Measurements from ENCODE around the gene LGR5.

LGR5 gene

GRCh38 chr12:71578694-71579258 is 139.2 kb downstream of the LGR5 start:
- Mint-ChIP-seq H3K4me1 (no peaks in the 10 kb centered on the region), H3K4me3 (no peak overlapping the region), H3K27ac (no peak overlapping the region), H3K9me3 (no peaks in the 10 kb centered on the region), H3K27me3 (peaks cover 6% of the 10 kb centered on the region)
- no peak for DNase-seq
- ATAC-seq: no peak

DNA sequence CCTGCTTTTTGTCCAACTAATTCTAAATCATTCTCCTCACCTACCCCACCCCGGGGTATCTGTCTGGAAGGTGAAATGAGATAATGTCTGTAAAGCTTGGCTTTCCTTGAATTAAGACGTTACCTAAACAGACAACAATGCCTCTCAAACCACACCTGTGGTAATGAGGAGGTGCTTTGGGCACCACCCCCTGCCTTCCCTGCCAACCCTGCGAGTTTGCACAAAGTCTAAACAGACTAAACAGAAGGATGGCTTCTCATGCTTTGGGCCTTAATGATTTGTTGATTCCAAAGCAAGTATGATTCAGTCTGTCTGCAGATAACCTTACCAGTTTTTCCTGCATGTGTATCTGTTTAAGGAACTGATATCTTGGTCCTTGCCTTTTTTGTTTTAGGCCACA is 141.6 kb downstream of the LGR5 start:
- ATAC-seq: no peak

DNA sequence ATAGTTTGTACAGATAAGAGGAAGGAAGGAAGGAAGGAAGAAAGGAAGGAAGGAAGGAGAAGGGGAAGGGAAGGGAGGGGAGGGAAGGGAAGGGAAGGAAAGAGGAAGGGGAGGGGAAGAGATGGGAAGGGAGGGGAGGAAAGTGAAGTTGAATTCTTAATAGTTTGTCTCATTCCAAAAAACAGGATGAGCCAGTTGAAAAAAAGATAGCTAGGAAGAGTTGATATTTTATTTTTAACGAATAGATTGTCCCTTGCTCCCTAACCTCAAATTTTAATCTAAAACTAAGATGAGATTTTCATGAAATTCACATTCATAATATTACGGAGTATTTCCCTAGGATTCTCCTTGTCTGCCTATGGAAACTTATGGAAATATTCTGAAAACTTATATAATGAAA is 143.3 kb downstream of the LGR5 start:
- Mint-ChIP-seq H3K4me1 (no peaks in the 10 kb centered on the region), H3K27ac (no peak overlapping the region), H3K4me3 (no peak overlapping the region), H3K27me3 (peaks cover 9% of the 10 kb centered on the region), H3K9me3 (peaks cover 0 to 5% of the 10 kb centered on the region in 2 donors)
- DNase-seq (no peak), ATAC-seq (no peak)

More for the DNA sequence above, 141.6 kb downstream of the LGR5 start:
- H3K4me1 Mint-ChIP-seq: no peaks in the 10 kb centered on the region
- peaks cover 9% of the 10 kb centered on the region for H3K27me3 Mint-ChIP-seq
- DNase-seq: no peak
- peaks cover 0 to 5% of the 10 kb centered on the region in 2 donors for H3K9me3 Mint-ChIP-seq
- no peak overlapping the region for H3K4me3 Mint-ChIP-seq
- H3K27ac Mint-ChIP-seq: no peak overlapping the region

- Mint-ChIP-seq H3K4me3 (no peak overlapping the region), H3K4me1 (no peaks in the 10 kb centered on the region), H3K27ac (no peak overlapping the region), H3K27me3 (peaks cover 9% of the 10 kb centered on the region), H3K9me3 (peaks cover 0 to 5% of the 10 kb centered on the region in 2 donors)
- DNase-seq: no peak
- no peak for ATAC-seq
Observed at GRCh38 chr12:71584356-71584755, 144.8 kb downstream of the LGR5 start.

DNA sequence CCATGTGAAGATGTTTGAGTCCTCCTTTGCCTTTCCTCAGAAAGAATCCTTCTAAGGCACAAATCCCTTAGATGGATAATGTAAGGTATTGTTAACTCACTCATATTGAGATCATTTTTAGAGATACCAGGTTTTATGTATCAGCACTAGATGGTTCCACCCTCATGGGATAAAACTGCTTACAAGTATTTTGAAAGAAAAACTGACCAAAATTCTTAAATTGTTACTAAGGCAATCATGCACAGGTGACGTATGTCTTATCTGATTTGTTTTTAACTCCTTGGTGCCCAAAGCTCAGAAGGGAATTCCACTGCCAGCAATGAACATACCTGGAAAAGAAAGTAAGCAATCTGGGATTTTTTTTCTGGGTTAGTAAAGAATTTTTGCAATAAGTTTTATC is 145.6 kb downstream of the LGR5 start:
- Mint-ChIP-seq H3K27ac (no peak overlapping the region), H3K27me3 (peaks cover 16% of the 10 kb centered on the region), H3K4me1 (no peaks in the 10 kb centered on the region), H3K9me3 (peaks cover 0 to 5% of the 10 kb centered on the region in 2 donors), H3K4me3 (no peak overlapping the region)
- ATAC-seq (no peak), DNase-seq (no peak)

DNA sequence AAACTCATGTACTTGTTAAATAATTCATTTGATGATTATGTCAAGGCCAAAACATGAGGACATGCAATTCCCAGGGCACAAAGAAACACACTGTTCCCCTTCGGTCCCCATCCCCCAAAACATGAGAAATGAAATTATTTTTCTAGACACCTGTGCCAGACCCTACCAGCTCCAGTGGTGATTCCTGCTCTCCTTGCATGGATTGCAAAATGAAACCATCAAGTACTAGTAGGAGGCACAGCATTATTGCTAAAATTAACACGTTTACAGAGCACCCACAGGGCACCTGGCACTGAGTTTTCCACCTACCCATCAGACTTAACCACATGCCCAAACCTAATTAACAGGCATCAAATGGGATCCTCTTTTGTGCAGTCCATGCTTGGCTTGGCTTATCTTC is 147.4 kb downstream of the LGR5 start:
- Mint-ChIP-seq H3K9me3 (peaks cover 0 to 5% of the 10 kb centered on the region in 2 donors), H3K27ac (no peak overlapping the region), H3K4me1 (no peaks in the 10 kb centered on the region), H3K27me3 (peaks cover 32% of the 10 kb centered on the region), H3K4me3 (no peak overlapping the region)
- no peak for ATAC-seq
- DNase-seq: no peak

- H3K9me3 Mint-ChIP-seq: no peaks in the 10 kb centered on the region
- peaks cover 48% of the 10 kb centered on the region for H3K27me3 Mint-ChIP-seq
- no peaks in the 10 kb centered on the region for H3K4me1 Mint-ChIP-seq
- no peak overlapping the region for H3K27ac Mint-ChIP-seq
- no peak overlapping the region for H3K4me3 Mint-ChIP-seq
- no peak for ATAC-seq
- no peak for DNase-seq
Observed at GRCh38 chr12:71589478-71589881, 149.9 kb downstream of the LGR5 start.

DNA sequence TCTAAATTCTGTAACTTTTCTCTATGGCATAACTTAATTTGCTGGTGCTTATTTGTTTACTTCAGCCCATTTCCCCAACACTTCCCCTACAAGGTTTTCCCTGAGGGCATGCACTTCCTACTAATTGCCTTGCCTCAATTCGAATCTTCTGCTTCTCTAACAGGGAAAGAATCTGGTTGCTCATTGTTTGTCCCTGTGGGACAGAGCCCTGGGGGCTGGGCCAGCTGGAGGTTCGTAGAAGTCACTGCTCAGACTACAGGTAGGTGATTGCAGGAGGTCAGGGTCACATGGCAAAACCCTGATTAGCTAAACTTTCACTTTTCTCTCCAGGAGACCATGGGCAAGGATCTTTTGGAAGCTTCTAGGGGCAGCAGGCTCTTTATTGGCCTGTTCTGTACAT is 152.0 kb downstream of the LGR5 start:
- ATAC-seq (no peak), DNase-seq (no peak)
- no peak overlapping the region for H3K27ac Mint-ChIP-seq
- no peaks in the 10 kb centered on the region for H3K4me1 Mint-ChIP-seq
- H3K4me3 Mint-ChIP-seq: no peak overlapping the region
- peaks cover 55% of the 10 kb centered on the region for H3K27me3 Mint-ChIP-seq
- H3K9me3 Mint-ChIP-seq: no peaks in the 10 kb centered on the region

GRCh38 chr12:71592841-71593240 is 153.2 kb downstream of the LGR5 start:
- no peak overlapping the region for H3K4me3 Mint-ChIP-seq
- H3K9me3 Mint-ChIP-seq: no peaks in the 10 kb centered on the region
- peaks cover 55% of the 10 kb centered on the region for H3K27me3 Mint-ChIP-seq
- H3K27ac Mint-ChIP-seq: no peak overlapping the region
- no peak for DNase-seq
- no peaks in the 10 kb centered on the region for H3K4me1 Mint-ChIP-seq
- ATAC-seq: no peak

DNA sequence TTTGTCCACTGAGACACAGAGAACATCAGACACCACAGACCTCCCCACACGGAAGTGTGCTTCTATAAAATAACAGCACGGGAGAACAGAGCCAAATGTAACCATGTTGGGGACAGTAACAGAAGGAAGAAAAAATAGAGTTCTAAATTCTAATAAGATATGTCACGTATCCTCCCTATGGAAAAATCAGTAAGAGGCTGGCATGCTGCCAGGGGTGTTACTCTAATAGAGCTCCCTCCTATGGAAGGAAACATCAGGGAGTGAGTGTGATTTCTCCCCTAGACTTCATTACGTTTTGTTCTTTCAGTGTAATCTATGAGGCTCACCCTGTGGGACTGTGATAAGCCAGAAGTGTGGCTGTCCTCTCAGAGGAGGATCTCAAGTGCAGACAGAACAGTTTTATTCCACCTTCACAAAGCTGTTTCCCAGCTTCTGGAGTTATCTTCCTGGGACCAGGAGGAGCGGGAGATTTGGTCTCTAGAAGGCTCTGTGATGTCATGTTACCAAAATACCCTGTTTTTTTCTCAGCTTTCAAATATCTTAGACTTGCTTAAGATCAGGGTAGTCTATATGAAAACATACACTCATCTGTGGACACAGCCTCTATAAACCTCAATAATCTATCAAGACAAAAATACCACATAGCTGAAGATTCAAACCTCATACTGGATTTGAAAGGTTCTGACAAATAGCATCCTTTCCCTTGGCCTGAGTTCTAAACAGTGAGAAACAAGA is 154.8 kb downstream of the LGR5 start:
- DNase-seq (no peak), ATAC-seq (no peak)
- Mint-ChIP-seq H3K27me3 (peaks cover 59% of the 10 kb centered on the region), H3K4me3 (no peak overlapping the region), H3K4me1 (no peaks in the 10 kb centered on the region), H3K9me3 (peaks cover under 1 to 5% of the 10 kb centered on the region in 2 donors), H3K27ac (no peak overlapping the region)

DNA sequence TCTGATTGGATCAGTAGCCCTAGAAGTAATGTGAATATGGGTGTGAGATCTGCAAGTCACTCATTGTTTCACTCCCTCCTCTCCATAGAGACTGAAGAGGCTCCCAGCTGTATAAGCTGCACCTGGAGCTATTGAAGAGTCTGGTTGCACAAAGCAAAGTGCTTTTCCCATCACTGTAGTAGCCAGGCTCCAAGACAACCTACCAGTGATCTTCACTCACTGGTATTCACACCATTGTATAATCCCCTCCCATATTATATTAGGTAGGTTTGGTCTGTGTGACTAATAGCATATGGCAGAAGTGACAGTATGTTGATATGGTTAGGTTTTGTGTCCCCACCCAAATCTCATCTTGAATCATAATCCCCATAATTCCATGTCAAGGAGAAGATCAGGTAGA is 159.6 kb downstream of the LGR5 start:
- Mint-ChIP-seq H3K27me3 (peaks cover 23% of the 10 kb centered on the region), H3K27ac (no peak overlapping the region), H3K9me3 (peaks cover 5 to 16% of the 10 kb centered on the region in 2 donors), H3K4me1 (no peaks in the 10 kb centered on the region), H3K4me3 (no peak overlapping the region)
- no peak for DNase-seq
- ATAC-seq: no peak

GRCh38 chr12:71601546-71601945 is 161.9 kb downstream of the LGR5 start:
- Mint-ChIP-seq H3K4me3 (no peak overlapping the region), H3K27me3 (peaks cover 12% of the 10 kb centered on the region), H3K4me1 (no peaks in the 10 kb centered on the region), H3K27ac (no peak overlapping the region), H3K9me3 (peaks cover 5 to 16% of the 10 kb centered on the region in 2 donors)
- DNase-seq (no peak), ATAC-seq (no peak)

GRCh38 chr12:71602761-71603577 is 163.4 kb downstream of the LGR5 start:
- peak overlapping the region in 1 of 2 donors; percentile 52 for H3K27ac Mint-ChIP-seq
- peaks cover 12% of the 10 kb centered on the region for H3K27me3 Mint-ChIP-seq
- H3K9me3 Mint-ChIP-seq: peaks cover 5 to 16% of the 10 kb centered on the region in 2 donors
- DNase-seq (no peak), ATAC-seq (peak; percentile 45)
- no peak overlapping the region for H3K4me3 Mint-ChIP-seq
- no peaks in the 10 kb centered on the region for H3K4me1 Mint-ChIP-seq

DNA sequence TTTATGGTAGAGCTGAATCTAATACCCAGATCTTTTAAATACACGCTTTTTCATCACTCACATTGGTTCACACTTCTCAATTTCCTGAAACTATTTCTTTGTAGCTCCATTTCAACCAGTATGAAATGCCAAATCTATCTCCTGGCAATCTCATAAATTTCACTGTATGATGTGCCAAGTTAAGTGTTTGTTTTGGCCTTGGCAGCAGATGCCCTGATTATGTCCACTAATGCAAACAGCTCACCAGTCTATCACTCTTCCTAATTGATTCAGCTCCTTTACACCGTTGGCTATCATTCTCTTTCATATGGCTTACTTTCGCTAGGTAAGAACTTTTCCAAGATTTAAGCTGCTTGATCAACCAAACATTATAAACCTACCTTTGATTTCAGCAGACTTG is 165.4 kb downstream of the LGR5 start:
- DNase-seq: no peak
- ATAC-seq: no peak
- Mint-ChIP-seq H3K4me1 (peaks cover 5% of the 10 kb centered on the region), H3K27me3 (peaks cover 2% of the 10 kb centered on the region), H3K27ac (no peak overlapping the region), H3K4me3 (no peak overlapping the region), H3K9me3 (peaks cover 0 to 5% of the 10 kb centered on the region in 2 donors)

DNA sequence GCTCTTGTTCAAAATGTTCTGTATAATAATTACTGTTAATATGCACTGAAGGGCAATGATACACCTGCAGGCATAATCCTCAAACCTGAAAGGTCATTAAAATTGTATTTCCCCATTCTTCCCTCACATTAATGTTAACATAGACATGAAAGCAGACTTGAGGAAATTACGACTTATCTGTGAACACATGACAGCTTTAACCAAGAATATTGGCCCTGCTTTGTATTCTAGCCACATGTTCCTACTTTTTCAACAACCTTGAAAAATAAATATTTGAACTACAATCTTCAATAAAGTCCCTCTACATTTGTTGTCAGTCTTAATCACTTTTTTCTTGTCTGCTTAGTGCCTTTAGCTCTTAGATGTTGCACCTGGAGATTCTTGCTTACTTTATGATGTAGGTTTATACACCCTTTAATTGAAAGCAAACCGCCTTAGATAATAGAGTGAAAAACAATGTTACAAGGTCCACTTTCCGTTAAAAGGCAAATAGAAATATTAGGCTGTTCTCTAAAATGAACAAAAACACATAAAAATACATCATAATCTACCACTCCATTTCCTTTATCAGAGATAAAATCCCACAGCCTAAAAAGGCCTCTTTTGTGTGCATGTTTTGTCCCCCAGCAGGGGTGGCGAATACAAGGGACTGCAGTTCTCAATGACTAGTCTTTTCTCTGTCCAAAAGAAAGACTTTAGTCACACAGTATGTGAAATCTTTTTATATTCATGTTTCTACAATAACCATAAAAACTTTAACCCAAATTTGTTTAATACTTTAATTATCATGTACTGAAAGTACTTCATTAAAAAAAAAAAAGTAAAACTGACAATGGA is 168.1 kb downstream of the LGR5 start:
- DNase-seq (no peak), ATAC-seq (no peak)
- no peaks in the 10 kb centered on the region for H3K9me3 Mint-ChIP-seq
- H3K27ac Mint-ChIP-seq: no peak overlapping the region
- peaks cover 11% of the 10 kb centered on the region for H3K4me1 Mint-ChIP-seq
- no peaks in the 10 kb centered on the region for H3K27me3 Mint-ChIP-seq
- H3K4me3 Mint-ChIP-seq: no peak overlapping the region
